HEK293 (cell line): ENCODE measurements around the gene KATNA1.

Source experiments
- CTCF ChIA-PET: fragments of 350-600 bp; formaldehyde crosslinking; extraction: SDS; loops from one replicate; lab custom pipeline; 2021; ENCODE audit warnings: antibody characterized with exemption; lab: Yijun Ruan, JAX
- POLR2A ChIA-PET: fragments of 300-600 bp; formaldehyde crosslinking; extraction: SDS; loops from one replicate; lab custom pipeline; 2020; ENCODE audit warnings: antibody characterized with exemption, inconsistent platforms; lab: Yijun Ruan, JAX
- H3K27ac ChIP-seq: fragments of 200-500 bp; sonication (Bioruptor generic); 2 replicates; pipeline ENCODE4 v1.5.1; 2014; ENCODE audit warnings: low read depth, low read length, control low read depth, inconsistent platforms; ENCODE audit errors: extremely low read depth
- H3K36me3 ChIP-seq, 2 experiments: fragments of 200-500 bp in 1 of 2; sonication (Bioruptor generic) in 1 of 2; 1 replicate in 1 of 2; 2 replicates in 1 of 2; pipeline ENCODE4 v1.5.1; 2014 to 2017; ENCODE audit warnings: inconsistent platforms in 2 of 2, low read length in 2 of 2; ENCODE audit not compliant: control insufficient read depth in 2 of 2, insufficient read depth in 1 of 2
- H3K4me1 ChIP-seq: fragments of 200-500 bp; sonication (Bioruptor generic); 2 replicates; pipeline ENCODE4 v1.5.1; 2014; ENCODE audit warnings: mild to moderate bottlenecking, low read length, inconsistent platforms; ENCODE audit not compliant: control insufficient read depth, insufficient read depth
- H3K4me3 ChIP-seq: 2 replicates; pipeline ENCODE4 v1.5.1; 2011; ENCODE audit warnings: low read depth, mild to moderate bottlenecking, control low read depth, low read length, moderate library complexity
- H3K9me3 ChIP-seq: fragments of 200-500 bp; sonication (Bioruptor generic); 2 replicates; pipeline ENCODE4 v1.5.1; 2014; ENCODE audit warnings: low read depth, low read length, inconsistent platforms; ENCODE audit not compliant: control insufficient read depth, insufficient read depth
- BCL11A ChIP-seq: fragments of 450-650 bp; formaldehyde crosslinking; IDR thresholded peaks from 2 replicates; pipeline ENCODE4 v1.5.1; 2016; ENCODE audit warnings: low read depth, missing biosample characterization, missing genetic modification characterization
- BCL11B ChIP-seq: fragments of 450-650 bp; formaldehyde crosslinking; IDR thresholded peaks from 2 replicates; pipeline ENCODE4 v1.5.1; 2016; ENCODE audit warnings: low read depth, missing biosample characterization, missing genetic modification characterization
- KLF1 ChIP-seq: fragments of 450-650 bp; formaldehyde crosslinking; IDR thresholded peaks from 2 replicates; pipeline ENCODE4 v1.5.1; 2016; ENCODE audit warnings: missing biosample characterization, missing genetic modification characterization
- OVOL3 ChIP-seq: fragments of 450-650 bp; formaldehyde crosslinking; IDR thresholded peaks from 2 replicates; pipeline ENCODE4 v1.5.1; 2016; ENCODE audit warnings: missing biosample characterization, missing genetic modification characterization
- PBX3 ChIP-seq: sonication (generic); formaldehyde crosslinking; IDR thresholded peaks from 2 replicates; pipeline ENCODE4 v1.8.1; 2022; ENCODE audit warnings: mild to moderate bottlenecking, moderate library complexity, missing genetic modification reagents
- PRDM6 ChIP-seq: fragments of 450-650 bp; formaldehyde crosslinking; IDR thresholded peaks from 2 replicates; pipeline ENCODE4 v1.5.1; 2017; ENCODE audit warnings: missing biosample characterization, missing genetic modification characterization
- ZBTB21 ChIP-seq: fragments of 450-650 bp; formaldehyde crosslinking; IDR thresholded peaks from 2 replicates; pipeline ENCODE4 v1.5.1; 2017; ENCODE audit warnings: missing biosample characterization, missing genetic modification characterization
- ZEB2 ChIP-seq: fragments of 450-650 bp; formaldehyde crosslinking; IDR thresholded peaks from 2 replicates; pipeline ENCODE4 v1.5.1; 2016; ENCODE audit warnings: missing biosample characterization, missing genetic modification characterization
- ZIC2 ChIP-seq: fragments of 450-650 bp; formaldehyde crosslinking; IDR thresholded peaks from 2 replicates; pipeline ENCODE4 v1.5.1; 2016; ENCODE audit warnings: missing biosample characterization, missing genetic modification characterization
- ZNF121 ChIP-seq: fragments of 450-650 bp; formaldehyde crosslinking; IDR thresholded peaks from 2 replicates; pipeline ENCODE4 v1.5.1; 2016; ENCODE audit warnings: missing biosample characterization, missing genetic modification characterization
- ZNF140 ChIP-seq: fragments of 450-650 bp; formaldehyde crosslinking; IDR thresholded peaks from 2 replicates; pipeline ENCODE4 v1.5.1; 2016; ENCODE audit warnings: missing biosample characterization, missing genetic modification characterization
- ZNF148 ChIP-seq: fragments of 450-650 bp; formaldehyde crosslinking; IDR thresholded peaks from 2 replicates; pipeline ENCODE4 v1.5.0; 2017; ENCODE audit warnings: missing biosample characterization, missing genetic modification characterization, borderline replicate concordance
- ZNF274 ChIP-seq, 2 experiments: fragments of 200-500 bp in 1 of 2; fragments of 450-650 bp in 1 of 2; sonication (Bioruptor generic) in 1 of 2; formaldehyde crosslinking in 1 of 2; IDR thresholded peaks; 2 replicates each; pipeline versions ENCODE4 v1.5.1 to v1.6.1; 2014 to 2016; ENCODE audit warnings: borderline replicate concordance in 1 of 2, inconsistent platforms in 1 of 2, low read length in 1 of 2, missing biosample characterization in 1 of 2, missing genetic modification characterization in 1 of 2
- ZNF433 ChIP-seq: fragments of 450-650 bp; formaldehyde crosslinking; IDR thresholded peaks from 2 replicates; pipeline ENCODE4 v1.5.1; 2016; ENCODE audit warnings: missing biosample characterization, missing genetic modification characterization, low read depth
- ZNF514 ChIP-seq: fragments of 450-650 bp; formaldehyde crosslinking; IDR thresholded peaks from 2 replicates; pipeline ENCODE4 v1.5.1; 2016; ENCODE audit warnings: missing biosample characterization, missing genetic modification characterization
- ZNF558 ChIP-seq: fragments of 450-650 bp; formaldehyde crosslinking; IDR thresholded peaks from 2 replicates; pipeline ENCODE4 v1.5.1; 2016; ENCODE audit warnings: missing biosample characterization, missing genetic modification characterization
- ZNF571 ChIP-seq: fragments of 450-650 bp; formaldehyde crosslinking; IDR thresholded peaks from 2 replicates; pipeline ENCODE4 v1.5.0; 2017; ENCODE audit warnings: missing biosample characterization, missing genetic modification characterization
- ZNF626 ChIP-seq: fragments of 450-650 bp; sonication (Bioruptor Pico); formaldehyde crosslinking; IDR thresholded peaks from 2 replicates; pipeline ENCODE4 v1.5.1; 2018; ENCODE audit warnings: missing biosample characterization, missing genetic modification characterization, inconsistent platforms
- ZNF658 ChIP-seq: fragments of 450-650 bp; formaldehyde crosslinking; IDR thresholded peaks from 2 replicates; pipeline ENCODE4; 2016; ENCODE audit warnings: missing biosample characterization, missing genetic modification characterization
- ZNF76 ChIP-seq: fragments of 450-650 bp; formaldehyde crosslinking; IDR thresholded peaks from 2 replicates; pipeline ENCODE4; 2016; ENCODE audit warnings: low read depth, missing biosample characterization, missing genetic modification characterization, borderline replicate concordance
- ZNF776 ChIP-seq: fragments of 450-650 bp; formaldehyde crosslinking; IDR thresholded peaks from 2 replicates; pipeline ENCODE4 v1.5.0; 2017; ENCODE audit warnings: missing biosample characterization, missing genetic modification characterization, borderline replicate concordance
- ZNF785 ChIP-seq: fragments of 450-650 bp; formaldehyde crosslinking; IDR thresholded peaks from 2 replicates; pipeline ENCODE4 v1.5.1; 2016; ENCODE audit warnings: missing biosample characterization, missing genetic modification characterization
- ZSCAN16 ChIP-seq: fragments of 450-650 bp; formaldehyde crosslinking; IDR thresholded peaks from 2 replicates; pipeline ENCODE4 v1.5.1; 2016; ENCODE audit warnings: missing biosample characterization, missing genetic modification characterization
- TF ChIP-seq, protein P1 (sequence below): fragments of 450-650 bp; formaldehyde crosslinking; IDR thresholded peaks from 2 replicates; pipeline ENCODE4 v1.5.1; 2016; ENCODE audit warnings: missing biosample characterization, missing genetic modification characterization, low read depth
- TF ChIP-seq, protein P2 (sequence below): fragments of 450-650 bp; formaldehyde crosslinking; IDR thresholded peaks from 2 replicates; pipeline ENCODE4 v1.5.1; 2016; ENCODE audit warnings: missing biosample characterization, missing genetic modification characterization, borderline replicate concordance

The KATNA1 gene

DNA sequence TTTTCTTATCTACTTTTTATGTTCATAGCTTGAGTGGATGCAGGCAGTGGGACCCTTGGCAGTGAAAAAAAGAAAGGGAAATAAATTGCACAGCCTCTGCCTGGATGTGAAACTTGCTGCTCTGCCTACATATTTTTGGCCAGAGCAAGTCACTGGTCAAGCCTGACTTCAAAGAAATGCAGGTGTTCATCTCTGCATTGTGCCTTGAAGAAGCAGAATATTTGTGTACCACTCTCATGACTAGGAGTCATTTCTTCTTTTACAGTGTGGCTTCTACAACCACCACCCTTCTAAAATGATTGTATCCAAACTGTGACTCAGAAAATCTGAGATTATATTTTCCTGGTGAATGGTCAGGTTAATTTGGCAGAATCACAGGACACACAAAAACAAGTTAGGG, 2.5 kb upstream of the KATNA1 start (continued):
- no peak for TF ChIP-seq ZEB2 (tag by site-specific recombination)
- TF ChIP-seq ZNF514 (tag by site-specific recombination): no peak
- no peak for TF ChIP-seq ZNF274 (IDR thresholded peaks at IDR 0.05; ENCODE audit: low read length)
- TF ChIP-seq ZNF274 (tag by site-specific recombination; IDR thresholded peaks at IDR 0.05; ENCODE audit: borderline replicate concordance): no peak
- no peak for TF ChIP-seq PRDM6 (tag by site-specific recombination)
- no peak for TF ChIP-seq ZSCAN16 (tag by site-specific recombination)
- no peak for TF ChIP-seq BCL11B (tag by site-specific recombination)
- TF ChIP-seq ZNF148: no peak
- no peak for TF ChIP-seq ZNF785 (tag by site-specific recombination)
- TF ChIP-seq, protein P1, sequence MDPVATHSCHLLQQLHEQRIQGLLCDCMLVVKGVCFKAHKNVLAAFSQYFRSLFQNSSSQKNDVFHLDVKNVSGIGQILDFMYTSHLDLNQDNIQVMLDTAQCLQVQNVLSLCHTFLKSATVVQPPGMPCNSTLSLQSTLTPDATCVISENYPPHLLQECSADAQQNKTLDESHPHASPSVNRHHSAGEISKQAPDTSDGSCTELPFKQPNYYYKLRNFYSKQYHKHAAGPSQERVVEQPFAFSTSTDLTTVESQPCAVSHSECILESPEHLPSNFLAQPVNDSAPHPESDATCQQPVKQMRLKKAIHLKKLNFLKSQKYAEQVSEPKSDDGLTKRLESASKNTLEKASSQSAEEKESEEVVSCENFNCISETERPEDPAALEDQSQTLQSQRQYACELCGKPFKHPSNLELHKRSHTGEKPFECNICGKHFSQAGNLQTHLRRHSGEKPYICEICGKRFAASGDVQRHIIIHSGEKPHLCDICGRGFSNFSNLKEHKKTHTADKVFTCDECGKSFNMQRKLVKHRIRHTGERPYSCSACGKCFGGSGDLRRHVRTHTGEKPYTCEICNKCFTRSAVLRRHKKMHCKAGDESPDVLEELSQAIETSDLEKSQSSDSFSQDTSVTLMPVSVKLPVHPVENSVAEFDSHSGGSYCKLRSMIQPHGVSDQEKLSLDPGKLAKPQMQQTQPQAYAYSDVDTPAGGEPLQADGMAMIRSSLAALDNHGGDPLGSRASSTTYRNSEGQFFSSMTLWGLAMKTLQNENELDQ (tag by site-specific recombination): no peak
- TF ChIP-seq ZNF76 (tag by site-specific recombination): no peak
- TF ChIP-seq ZBTB21: no peak
- no peak for TF ChIP-seq PBX3 (CRISPR knock-in tag)
- no peak for TF ChIP-seq BCL11A (tag by site-specific recombination)
- TF ChIP-seq, protein P2, sequence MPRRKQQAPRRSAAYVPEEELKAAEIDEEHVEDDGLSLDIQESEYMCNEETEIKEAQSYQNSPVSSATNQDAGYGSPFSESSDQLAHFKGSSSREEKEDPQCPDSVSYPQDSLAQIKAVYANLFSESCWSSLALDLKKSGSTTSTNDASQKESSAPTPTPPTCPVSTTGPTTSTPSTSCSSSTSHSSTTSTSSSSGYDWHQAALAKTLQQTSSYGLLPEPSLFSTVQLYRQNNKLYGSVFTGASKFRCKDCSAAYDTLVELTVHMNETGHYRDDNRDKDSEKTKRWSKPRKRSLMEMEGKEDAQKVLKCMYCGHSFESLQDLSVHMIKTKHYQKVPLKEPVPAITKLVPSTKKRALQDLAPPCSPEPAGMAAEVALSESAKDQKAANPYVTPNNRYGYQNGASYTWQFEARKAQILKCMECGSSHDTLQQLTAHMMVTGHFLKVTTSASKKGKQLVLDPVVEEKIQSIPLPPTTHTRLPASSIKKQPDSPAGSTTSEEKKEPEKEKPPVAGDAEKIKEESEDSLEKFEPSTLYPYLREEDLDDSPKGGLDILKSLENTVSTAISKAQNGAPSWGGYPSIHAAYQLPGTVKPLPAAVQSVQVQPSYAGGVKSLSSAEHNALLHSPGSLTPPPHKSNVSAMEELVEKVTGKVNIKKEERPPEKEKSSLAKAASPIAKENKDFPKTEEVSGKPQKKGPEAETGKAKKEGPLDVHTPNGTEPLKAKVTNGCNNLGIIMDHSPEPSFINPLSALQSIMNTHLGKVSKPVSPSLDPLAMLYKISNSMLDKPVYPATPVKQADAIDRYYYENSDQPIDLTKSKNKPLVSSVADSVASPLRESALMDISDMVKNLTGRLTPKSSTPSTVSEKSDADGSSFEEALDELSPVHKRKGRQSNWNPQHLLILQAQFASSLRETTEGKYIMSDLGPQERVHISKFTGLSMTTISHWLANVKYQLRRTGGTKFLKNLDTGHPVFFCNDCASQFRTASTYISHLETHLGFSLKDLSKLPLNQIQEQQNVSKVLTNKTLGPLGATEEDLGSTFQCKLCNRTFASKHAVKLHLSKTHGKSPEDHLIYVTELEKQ (tag by site-specific recombination): no peak

DNA sequence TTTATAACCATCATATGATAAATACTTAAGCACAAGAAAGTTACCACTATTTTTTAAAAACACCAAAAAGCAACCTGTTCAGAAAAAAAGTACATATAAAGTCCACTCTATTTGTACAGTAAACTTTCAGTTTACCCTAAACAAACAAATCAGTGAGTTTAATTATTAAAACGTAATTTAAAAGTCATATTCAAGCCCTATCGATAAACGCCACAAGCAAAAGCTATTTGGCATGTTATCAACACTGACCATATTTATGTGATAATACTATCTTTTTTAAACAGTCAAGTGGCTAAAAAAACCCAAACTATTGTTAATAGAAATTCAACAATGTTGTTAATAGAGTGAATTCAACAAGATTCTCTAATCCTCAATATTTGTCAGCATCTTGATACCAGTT, 1.9 kb downstream of the KATNA1 start:
- ChIA-PET CTCF (interaction anchor here (1.0 to 1.3 kb wide), 2 partner anchors 81 to 101 kb away, joined by 3 to 5 read pairs; partner anchors contain the start of genes GINM1 and PPIL4), POLR2A (interaction anchor here (0.7 to 2.2 kb wide), 4 partner anchors 17 to 80 kb away, joined by 4 to 17 read pairs (median 8); partner anchors contain the start of genes GINM1 and LATS1)
- TF ChIP-seq ZNF626 (tag by site-specific recombination) (no peak), ZIC2 (tag by site-specific recombination) (no peak), ZNF121 (tag by site-specific recombination) (no peak), ZNF571 (tag by site-specific recombination) (no peak), ZEB2 (tag by site-specific recombination) (no peak), ZNF558 (tag by site-specific recombination) (no peak), ZNF433 (tag by site-specific recombination) (no peak), ZNF658 (tag by site-specific recombination) (no peak), ZNF140 (no peak), OVOL3 (tag by site-specific recombination) (no peak), ZNF776 (no peak), KLF1 (tag by site-specific recombination) (no peak), ZSCAN16 (tag by site-specific recombination) (no peak)

More for the DNA sequence above, 1.9 kb downstream of the KATNA1 start:
- peaks cover 7% of the 10 kb centered on the region for H3K4me1 ChIP-seq
- no peaks in the 10 kb centered on the region for H3K9me3 ChIP-seq
- H3K36me3 ChIP-seq: peaks cover 0 to 3% of the 10 kb centered on the region in 2 experiments; a peak in 1 of 3 replicates
- H3K4me3 ChIP-seq: peak overlapping the region; percentile 87
- H3K27ac ChIP-seq: 0 out of 2 replicates have a peak overlapping the region, but pooled peaks have one; percentile 7
